ENCODE measurements around the gene SYVN1.

DNA sequence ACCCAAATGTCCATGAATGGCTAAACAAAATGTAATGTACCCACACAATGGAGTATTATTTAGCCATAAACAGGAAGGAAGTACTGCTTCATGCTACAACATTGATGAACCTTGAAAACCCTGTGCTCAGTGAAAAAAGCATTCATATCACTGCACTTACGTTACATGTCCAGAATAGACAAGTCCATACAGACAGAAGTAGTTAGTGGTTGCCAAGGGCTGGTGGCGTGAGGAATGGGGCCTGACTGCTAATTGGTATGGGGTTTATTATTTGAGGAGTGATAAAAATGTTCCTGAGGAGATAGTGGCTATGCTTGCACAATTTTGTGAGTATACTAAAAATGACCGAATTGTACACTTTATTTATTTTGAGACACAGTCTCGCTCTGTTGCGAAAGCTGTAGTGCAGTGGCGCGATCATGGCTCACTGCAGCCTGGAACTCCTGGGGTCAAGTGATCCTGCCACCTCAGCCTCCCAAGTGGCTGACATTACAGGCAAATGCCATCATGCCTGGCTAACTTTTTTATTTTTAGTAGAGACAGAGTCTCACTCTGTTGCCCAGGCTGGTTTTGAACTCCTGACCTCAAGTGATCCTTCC lies 7.7 kb upstream of the SYVN1 start:
- TF ChIP-seq, protein P1, sequence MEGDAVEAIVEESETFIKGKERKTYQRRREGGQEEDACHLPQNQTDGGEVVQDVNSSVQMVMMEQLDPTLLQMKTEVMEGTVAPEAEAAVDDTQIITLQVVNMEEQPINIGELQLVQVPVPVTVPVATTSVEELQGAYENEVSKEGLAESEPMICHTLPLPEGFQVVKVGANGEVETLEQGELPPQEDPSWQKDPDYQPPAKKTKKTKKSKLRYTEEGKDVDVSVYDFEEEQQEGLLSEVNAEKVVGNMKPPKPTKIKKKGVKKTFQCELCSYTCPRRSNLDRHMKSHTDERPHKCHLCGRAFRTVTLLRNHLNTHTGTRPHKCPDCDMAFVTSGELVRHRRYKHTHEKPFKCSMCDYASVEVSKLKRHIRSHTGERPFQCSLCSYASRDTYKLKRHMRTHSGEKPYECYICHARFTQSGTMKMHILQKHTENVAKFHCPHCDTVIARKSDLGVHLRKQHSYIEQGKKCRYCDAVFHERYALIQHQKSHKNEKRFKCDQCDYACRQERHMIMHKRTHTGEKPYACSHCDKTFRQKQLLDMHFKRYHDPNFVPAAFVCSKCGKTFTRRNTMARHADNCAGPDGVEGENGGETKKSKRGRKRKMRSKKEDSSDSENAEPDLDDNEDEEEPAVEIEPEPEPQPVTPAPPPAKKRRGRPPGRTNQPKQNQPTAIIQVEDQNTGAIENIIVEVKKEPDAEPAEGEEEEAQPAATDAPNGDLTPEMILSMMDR (conservative IDR thresholded peaks at IDR 0.05; ENCODE audit: low read length) = no peak
- no peak for TF ChIP-seq EZH2phosphoT487 (IDR thresholded peaks at IDR 0.05; ENCODE audit: borderline replicate concordance)

Measured in Loucy (cell line).